NCI-H2227 treated with DMSO at 0.1 percent for 48 hours (cell line): ENCODE measurements around the gene CLSTN1.
"Not testable (repeated sequence)": the region's sequence is repeated elsewhere in the genome, so short reads cannot be mapped to it uniquely, and the experiment has no call there.

ENCODE experiments used
- DNase-seq: peaks from one replicate; lab custom pipeline; 2025; lab: John Stamatoyannopoulos, UW

Gene CLSTN1

DNA sequence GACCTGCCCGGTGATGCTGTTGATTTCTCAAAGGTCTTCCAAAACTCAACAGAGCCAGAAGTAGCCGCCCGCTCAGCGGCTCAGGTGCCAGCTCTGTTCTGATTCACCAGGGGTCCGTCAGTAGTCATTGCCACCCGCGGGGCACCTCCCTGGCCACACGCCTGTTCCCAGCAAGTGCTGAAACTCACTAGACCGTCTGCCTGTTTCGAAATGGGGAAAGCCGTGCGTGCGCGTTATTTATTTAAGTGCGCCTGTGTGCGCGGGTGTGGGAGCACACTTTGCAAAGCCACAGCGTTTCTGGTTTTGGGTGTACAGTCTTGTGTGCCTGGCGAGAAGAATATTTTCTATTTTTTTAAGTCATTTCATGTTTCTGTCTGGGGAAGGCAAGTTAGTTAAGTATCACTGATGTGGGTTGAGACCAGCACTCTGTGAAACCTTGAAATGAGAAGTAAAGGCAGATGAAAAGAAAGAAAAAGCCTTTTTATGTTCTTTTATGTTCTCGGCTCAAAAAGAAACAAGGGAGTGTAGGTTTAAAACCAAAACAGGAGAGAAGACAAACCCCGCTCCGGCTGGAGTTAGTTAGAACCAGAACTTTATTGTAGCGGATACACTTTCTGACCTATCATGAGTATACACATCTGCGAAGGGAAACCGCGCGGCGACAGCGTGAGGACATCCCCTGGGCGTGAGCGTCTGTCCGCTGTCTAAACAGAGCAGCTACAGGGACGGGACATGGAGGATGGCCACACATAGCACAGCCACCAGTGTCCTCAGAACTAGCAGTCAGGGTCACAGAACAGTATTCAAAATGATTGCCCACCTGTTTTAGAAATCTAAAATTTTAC lies 95.1 kb downstream of the CLSTN1 start:
- no peak for DNase-seq

DNA sequence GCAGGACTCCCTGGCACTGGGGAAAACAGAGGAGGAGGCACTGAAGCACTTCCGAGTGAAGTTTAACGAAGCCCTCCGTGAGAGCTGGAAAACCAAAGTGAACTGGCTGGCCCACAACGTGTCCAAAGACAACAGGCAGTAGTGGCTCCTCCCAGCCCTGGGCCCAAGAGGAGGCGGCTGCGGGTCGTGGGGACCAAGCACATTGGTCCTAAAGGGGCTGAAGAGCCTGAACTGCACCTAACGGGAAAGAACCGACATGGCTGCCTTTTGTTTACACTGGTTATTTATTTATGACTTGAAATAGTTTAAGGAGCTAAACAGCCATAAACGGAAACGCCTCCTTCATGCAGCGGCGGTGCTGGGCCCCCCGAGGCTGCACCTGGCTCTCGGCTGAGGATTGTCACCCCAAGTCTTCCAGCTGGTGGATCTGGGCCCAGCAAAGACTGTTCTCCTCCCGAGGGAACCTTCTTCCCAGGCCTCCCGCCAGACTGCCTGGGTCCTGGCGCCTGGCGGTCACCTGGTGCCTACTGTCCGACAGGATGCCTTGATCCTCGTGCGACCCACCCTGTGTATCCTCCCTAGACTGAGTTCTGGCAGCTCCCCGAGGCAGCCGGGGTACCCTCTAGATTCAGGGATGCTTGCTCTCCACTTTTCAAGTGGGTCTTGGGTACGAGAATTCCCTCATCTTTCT lies 96.7 kb downstream of the CLSTN1 start:
- no peak for DNase-seq

DNA sequence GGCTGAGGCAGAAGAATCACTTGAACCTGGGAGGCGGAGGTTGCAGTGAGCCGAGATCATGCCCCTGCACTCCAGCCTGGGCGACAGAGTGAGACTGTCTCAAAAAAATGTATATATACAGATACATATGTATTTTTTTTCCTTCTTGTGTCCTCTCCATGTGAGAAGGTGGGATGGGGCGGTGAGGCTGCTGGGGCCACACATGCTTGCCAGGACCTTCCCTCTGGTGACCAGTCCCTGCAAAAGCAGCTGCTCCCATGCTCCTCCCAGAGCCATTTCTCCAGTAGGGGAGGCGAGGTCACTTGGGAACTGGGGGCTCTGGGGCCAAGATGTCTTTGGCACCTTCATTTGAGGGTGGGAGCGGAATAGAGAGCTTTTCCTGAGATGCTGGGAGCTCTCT lies 97.4 kb downstream of the CLSTN1 start:
- no peak for DNase-seq

DNA sequence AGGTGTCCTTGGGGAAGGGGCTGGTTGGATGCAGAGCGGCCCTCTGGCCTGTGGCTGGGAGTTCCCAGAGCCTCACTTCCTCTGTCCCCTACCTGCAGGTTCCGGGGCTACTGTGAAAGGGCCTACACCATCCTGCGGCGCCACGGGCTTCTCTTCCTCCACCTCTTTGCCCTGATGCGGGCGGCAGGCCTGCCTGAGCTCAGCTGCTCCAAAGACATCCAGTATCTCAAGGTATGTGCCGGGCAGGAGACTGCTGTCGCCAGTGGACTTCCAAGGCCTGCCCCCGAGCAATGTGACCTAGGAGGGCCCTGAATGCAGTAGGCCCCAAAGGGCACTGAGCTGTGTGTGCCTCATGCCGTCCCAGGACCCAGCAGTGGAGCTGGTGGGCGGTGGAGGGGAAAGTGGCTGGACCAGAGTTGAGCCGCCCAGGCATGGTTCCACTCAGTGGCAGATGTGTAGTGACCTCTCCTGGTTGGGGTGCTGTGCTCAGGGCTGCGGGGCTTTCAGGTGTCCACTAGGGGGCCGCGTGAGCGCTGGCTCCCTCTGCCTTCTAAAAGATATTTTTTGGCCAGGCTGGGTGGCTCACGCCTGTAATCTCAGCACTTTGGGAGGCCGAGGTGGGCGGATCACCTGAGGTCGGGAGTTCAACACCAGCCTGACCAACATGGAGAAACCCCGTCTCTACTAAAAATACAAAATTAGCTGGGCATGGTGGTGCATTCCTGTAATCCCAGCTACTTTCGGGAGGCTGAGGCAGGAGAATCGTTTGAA lies 98.9 kb downstream of the CLSTN1 start:
- DNase-seq = peak; percentile 1

DNA sequence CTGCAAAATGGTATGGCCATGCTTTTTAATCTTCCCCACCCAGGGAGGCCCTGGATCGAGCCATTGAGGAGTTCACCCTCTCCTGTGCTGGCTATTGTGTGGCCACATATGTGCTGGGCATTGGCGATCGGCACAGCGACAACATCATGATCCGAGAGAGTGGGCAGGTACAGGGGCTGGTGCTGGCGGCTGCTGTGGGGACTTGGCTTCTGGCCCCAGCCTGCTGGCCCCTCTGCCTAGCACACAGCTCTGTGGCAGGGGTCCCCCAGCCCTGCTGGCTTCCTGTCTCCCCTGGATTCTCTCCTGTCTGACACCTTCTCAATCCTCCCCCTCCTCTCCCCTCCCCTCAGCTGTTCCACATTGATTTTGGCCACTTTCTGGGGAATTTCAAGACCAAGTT lies 99.8 kb downstream of the CLSTN1 start:
- DNase-seq = no peak

DNA sequence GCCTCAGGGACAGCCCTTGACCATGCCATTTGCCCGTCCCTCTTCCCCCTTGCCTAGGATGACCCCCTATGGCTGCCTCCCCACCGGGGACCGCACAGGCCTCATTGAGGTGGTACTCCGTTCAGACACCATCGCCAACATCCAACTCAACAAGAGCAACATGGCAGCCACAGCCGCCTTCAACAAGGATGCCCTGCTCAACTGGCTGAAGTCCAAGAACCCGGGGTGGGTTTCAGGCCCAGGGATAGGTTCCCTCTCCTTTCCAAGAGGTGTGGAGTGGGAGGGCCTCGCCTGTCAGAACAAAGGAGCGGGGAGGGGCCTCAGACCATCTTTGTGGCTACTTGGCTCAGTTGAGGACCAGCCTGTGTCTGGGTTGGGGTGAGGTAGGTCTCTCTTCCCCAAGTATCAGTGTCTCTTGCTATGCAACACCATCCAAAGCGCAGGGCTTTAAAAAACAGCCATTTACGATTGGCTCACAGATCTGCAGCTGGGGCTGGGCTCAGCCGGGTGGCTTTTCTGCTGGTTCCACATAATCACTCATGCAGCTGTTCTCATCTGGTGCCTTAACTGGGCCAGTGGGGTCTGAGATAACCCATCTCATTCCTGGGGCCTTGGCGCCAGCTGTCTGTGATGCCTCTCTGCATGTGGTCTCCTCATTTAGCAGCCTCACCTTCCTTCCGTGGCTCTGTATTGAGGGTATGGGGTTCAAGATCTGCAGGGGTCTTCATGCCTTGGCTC lies 100.5 kb downstream of the CLSTN1 start:
- no peak for DNase-seq

DNA sequence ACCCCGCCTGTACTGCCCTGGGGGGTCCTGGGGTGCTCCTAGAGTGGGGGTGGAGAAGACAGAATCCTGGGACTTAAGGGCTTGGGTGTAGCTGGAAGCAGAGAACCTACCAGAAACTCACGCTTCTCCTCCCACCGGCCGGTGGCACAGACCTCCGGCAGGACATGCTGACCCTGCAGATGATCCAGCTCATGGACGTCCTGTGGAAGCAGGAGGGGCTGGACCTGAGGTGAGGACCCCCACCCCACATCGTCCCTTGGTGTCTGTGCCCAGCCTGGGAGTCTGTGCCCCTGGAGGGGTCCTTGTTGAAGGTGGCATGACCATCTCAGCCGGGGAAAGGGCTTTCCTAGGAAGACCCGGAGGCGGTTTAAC lies 101.4 kb downstream of the CLSTN1 start:
- DNase-seq = no peak

DNA sequence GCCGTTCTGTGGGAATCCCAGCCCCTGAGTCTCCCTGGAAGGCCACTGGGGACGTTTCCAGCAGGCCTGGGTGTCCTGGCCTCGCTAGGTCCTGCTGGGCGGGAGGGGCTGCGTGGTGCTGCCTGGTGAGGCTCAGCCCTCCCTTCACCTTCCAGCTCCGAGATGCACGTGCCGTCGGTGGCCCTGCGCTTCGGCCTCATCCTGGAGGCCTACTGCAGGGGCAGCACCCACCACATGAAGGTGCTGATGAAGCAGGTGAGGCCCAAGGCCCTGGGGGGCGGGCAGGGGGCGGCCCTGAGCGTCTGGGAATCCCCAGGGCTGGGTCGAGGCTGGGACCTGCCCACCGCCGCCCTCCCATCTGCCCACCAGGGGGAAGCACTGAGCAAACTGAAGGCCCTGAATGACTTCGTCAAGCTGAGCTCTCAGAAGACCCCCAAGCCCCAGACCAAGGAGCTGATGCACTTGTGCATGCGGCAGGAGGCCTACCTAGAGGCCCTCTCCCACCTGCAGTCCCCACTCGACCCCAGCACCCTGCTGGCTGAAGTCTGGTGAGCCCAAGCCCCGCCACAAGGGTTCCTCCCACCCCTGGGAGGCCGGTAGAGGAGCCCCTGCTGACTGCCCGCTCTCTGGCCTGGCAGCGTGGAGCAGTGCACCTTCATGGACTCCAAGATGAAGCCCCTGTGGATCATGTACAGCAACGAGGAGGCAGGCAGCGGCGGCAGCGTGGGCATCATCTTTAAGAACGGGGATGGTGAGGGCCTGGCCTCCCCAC lies 102.0 kb downstream of the CLSTN1 start:
- no peak for DNase-seq

DNA sequence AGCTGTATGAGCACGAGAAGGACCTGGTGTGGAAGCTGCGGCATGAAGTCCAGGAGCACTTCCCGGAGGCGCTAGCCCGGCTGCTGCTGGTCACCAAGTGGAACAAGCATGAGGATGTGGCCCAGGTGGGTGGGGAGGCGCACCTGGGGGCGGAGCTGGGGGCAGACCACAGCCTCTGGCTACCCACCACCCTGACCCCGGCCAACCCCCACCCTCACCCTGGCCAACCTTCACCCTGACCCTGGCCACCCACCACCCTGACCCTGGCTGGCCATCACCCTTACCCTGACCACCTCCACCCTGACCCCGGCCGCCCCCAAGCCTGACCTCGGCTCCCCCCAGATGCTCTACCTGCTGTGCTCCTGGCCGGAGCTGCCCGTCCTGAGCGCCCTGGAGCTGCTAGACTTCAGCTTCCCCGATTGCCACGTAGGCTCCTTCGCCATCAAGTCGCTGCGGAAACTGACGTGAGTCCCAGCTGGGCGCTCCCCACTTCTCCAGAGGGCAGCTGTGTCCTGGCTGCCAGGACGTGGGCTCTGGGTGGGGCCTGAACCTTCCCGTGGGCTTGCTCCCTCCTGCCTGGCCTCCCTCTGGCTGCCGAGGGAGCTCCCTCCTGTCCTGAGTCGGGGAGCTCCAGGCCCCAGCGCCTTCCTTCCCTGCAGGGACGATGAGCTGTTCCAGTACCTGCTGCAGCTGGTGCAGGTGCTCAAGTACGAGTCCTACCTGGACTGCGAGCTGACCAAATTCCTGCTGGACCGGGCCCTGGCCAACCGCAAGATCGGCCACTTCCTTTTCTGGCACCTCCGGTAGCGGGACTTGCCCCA lies 102.8 kb downstream of the CLSTN1 start:
- DNase-seq = no peak

DNA sequence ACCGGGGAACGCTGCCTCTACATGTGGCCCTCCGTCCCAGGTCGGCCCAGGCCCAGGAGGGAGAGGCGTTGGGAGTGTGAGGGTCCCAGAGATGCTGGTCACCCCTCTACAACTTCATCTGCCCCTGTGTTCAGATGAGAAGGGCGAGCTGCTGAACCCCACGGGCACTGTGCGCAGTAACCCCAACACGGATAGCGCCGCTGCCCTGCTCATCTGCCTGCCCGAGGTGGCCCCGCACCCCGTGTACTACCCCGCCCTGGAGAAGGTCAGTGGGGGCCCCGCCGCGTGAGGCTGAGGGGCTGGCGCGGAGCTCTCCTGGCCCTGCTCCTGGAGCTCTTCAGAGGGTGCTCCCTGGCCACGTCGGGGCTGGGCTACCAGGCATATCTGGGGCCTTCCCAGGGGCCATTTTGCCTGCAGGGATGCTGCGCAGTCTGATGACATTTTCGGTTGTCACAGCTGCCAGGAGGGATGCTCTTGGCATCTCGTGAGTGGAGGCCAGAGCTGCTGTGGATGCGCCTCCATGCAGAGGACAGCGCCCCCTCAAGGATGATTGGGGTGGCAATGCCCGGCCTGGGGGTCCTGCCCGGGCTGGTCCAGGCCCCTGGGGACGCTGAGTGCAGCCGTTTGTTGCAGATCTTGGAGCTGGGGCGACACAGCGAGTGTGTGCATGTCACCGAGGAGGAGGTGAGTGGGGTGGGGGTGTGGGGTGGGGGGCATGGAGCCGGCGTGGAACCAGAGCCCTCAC lies 103.6 kb downstream of the CLSTN1 start:
- DNase-seq = no peak

DNA sequence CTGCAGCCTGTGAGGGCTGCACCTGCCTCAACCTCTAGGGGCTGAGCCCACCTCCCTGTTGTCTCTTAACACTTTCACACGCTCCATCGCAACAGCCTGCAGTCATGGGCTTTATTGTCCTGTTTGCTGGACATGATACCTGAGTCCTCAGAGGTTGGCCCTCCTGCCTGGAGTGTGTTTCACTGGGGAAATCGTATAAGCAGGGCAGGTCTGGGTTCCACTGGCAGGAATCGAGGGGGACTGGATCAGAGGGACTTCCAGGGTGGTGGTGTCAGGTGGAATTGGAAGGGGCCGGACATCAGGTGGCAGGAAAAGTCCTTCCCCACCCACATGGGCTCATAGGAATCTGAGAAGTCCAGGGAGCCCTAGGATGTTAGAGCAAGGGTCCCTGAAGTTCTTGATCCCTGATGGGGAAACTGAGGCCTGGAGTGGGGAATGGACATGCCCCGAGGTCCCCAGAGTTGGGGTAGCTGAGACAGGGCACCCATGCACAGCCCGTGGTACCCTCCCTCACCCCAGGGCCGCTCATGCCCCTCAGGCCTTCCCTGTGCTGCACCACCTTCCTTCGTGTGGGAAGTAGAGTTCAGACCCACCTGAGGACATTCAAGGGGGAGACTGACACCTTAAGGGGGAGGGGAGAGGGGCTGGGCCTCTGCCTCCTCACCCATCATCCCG lies 105.6 kb downstream of the CLSTN1 start:
- no peak for DNase-seq

DNA sequence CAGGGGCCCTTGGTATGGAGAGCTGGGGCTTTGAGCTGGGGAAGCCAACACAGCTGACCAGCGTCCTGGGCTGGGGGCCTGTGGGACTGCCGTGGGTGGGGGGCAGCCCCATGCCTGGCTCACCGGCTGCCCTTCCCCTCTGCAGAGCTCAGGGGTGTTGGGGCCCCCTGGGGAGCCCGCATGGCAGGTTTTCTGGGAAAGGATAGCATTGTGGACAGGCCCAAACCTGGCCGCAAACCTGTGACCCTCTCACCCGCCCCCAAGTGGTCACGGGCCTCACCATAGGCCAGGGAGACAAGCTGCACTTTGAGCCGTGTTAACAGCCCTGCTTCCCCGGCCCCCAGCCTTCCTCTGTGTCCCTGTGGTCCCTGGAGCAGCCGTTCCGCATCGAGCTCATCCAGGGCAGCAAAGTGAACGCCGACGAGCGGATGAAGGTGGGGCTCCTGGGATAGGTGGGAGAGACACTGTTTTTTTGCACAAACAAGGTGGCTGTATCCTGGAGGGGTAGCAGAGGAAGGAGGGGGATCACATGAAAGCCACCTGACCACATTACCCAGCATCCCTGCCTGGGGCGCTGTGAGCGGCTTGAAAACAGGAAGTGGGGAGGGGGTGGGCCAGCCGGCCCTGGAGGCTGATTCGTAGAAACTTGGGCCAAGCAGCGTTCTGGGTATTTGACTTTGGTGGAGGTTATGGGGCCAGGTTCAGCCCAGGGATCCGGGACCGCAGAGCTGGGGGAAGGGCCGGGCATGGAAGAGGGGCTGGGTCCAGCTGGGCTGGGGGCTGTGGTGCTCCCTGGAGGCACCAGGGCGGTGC lies 106.4 kb downstream of the CLSTN1 start:
- no peak for DNase-seq

DNA sequence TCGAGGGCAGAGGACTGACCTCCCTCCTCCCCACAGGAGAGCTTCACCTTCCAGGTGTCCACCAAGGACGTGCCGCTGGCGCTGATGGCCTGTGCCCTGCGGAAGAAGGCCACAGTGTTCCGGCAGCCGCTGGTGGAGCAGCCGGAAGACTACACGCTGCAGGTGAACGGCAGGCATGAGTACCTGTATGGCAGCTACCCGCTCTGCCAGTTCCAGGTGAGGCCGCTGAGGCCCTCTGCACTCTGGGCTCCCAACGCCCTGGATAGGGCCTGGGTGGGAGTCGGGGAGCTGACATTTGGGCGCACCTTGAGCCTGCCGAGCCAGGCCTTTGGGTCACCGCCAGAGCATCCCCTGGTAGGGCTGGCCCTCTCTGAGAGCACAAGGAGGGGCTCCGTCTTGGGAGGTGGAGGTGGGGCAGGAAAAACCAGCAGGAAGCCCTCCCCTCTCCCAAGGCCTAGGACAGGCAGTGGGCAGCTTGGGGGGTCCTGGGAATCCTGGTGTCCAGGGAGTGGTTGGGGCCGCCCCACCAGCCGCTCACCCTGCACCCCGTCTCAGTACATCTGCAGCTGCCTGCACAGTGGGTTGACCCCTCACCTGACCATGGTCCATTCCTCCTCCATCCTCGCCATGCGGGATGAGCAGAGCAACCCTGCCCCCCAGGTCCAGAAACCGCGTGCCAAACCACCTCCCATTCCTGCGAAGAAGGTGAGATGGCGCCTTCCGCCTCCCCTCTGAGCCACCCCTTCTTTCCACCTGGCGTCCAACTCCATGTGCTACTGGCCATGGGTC lies 107.2 kb downstream of the CLSTN1 start:
- no peak for DNase-seq

DNA sequence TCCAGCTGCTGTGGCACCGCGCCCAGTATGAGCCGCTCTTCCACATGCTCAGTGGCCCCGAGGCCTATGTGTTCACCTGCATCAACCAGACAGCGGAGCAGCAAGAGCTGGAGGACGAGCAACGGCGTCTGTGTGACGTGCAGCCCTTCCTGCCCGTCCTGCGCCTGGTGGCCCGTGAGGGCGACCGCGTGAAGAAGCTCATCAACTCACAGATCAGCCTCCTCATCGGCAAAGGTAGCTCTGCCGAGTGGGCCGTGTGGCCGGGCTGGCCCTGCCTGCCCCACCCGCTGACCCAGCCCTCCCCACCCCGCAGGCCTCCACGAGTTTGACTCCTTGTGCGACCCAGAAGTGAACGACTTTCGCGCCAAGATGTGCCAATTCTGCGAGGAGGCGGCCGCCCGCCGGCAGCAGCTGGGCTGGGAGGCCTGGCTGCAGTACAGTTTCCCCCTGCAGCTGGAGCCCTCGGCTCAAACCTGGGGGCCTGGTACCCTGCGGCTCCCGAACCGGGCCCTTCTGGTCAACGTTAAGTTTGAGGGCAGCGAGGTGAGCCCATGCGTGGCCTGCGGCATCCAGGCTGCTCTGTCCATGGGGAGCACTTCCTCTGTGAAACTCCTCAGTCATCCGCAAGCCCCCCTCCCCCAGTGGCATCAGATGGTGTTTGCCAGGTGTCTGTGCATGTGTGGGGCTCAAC lies 108.1 kb downstream of the CLSTN1 start:
- no peak for DNase-seq

DNA sequence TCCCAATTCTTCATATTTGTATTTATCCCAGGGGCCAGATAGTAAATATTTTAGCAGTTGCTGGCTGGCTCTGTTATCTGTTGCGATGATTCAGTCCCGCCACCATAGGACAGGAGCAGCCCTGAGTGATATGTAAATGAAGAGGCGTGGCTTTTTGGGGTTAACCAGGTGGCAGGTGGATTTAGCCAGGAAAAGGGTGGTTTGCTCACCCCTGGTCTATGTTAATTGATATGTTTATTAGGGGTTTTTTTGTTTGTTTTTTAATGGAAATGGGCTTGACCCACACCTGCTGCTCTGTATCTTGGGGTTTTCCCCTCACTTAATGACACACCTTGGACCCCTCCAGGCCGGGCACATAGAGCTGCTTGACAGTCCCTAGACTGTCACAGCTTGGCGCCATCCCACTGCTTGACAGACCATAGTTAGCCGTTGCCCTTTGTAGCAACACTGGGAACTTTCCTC lies 109.5 kb downstream of the CLSTN1 start:
- DNase-seq = no peak

DNA sequence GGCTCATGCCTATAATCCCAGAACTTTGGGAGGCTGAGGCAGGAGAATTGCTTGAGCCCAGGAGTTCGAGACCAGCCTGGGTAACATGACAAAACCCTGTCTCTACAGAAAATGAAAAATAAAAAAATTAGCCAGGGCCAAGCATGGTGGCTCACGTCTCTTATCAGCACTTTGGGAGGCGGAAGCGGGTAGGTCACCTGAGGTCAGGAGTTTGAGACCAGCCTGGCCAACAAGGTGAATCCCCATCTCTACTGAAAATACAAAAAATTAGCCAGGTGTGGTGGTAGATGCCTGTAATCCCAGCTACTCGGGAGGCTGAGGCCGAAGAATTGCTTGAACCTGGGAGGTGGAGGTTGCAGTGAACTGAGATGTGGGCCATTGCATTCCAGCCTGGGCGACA lies 111.0 kb downstream of the CLSTN1 start:
- not testable (repeated sequence) for DNase-seq
